K562 (cell line): ENCODE results near the gene LRRC7. TPM values are rescaled to one million over a fixed set of nuclear protein-coding genes. Genes with fewer than 3 reads are reported as not detected.

ENCODE experiments used
- ATAC-seq: fragments of 200-7000 bp; cut with Tn5 transposase; 3 replicates; pipeline ENCODE4 v1.9.1; 2020; ENCODE audit warnings: moderate library complexity
- BruUV-seq: library from RNA; stranded (reverse); fragments of 400-500 nt; replicated peaks from 2 replicates; lab custom pipeline; 2021; lab: Mats Ljungman, UMichigan
- CTCF ChIA-PET: fragments of 300-600 bp; formaldehyde crosslinking; extraction: SDS; loops from one replicate; lab custom pipeline; 2021; ENCODE audit warnings: low intra/inter-chr PET ratio; lab: Yijun Ruan, JAX
- POLR2A ChIA-PET: fragments of 300-600, 350-650 bp; sonication (Branson Sonifier 250); formaldehyde crosslinking; extraction: SDS; loops from one replicate; lab custom pipeline; 2021; ENCODE audit warnings: antibody characterized with exemption, inconsistent platforms; lab: Yijun Ruan, JAX
- DNase-seq, 4 experiments: peaks; one replicate each; pipeline versions ENCODE4 v3.0.0 to v3.0.0-alpha.2; 2011 to 2018; ENCODE audit warnings: low spot score in 3 of 4, mixed read lengths in 3 of 4; ENCODE audit errors: extremely low read depth in 1 of 4
- FAIRE-seq: peaks from 2 replicates; lab custom pipeline; 2011; peaks lifted over from hg19 to GRCh38; lab: Jason Lieb, UNC
- H2AFZ ChIP-seq: 2 replicates; pipeline ENCODE4 v1.6.0; 2011; ENCODE audit warnings: low read depth, low read length, control low read depth, inconsistent platforms
- H3K27ac ChIP-seq: fragments of 200-600 bp; 3 replicates; pipeline ENCODE4 v1.8.0; 2011; ENCODE audit warnings: low read depth, mild to moderate bottlenecking, control low read depth, inconsistent platforms, low read length, moderate library complexity, mixed read lengths; ENCODE audit errors: extremely low read depth
- H3K27me3 ChIP-seq, 2 experiments: fragments of 300-600 bp in 1 of 2; 2 replicates in 1 of 2; 3 replicates in 1 of 2; pipeline versions ENCODE4 v1.6.0 to v1.8.0; 2011; ENCODE audit warnings: inconsistent platforms in 2 of 2, low read length in 2 of 2, mild to moderate bottlenecking in 1 of 2, mixed read lengths in 1 of 2, moderate library complexity in 1 of 2; ENCODE audit not compliant: control insufficient read depth in 2 of 2, insufficient read depth in 2 of 2
- H3K36me3 ChIP-seq: fragments of 300-600 bp; 3 replicates; pipeline ENCODE4 v1.8.0; 2011; ENCODE audit warnings: mild to moderate bottlenecking, low read length, inconsistent platforms; ENCODE audit not compliant: control insufficient read depth, insufficient read depth
- H3K4me1 ChIP-seq, 2 experiments: fragments of 200-600 bp in 1 of 2; replicated peaks in 1 of 2; 2 replicates in 1 of 2; 3 replicates in 1 of 2; pipeline versions ENCODE4 v1.5.1 to v1.8.0; 2011; ENCODE audit warnings: inconsistent platforms in 2 of 2, low read length in 2 of 2, mild to moderate bottlenecking in 1 of 2, mixed read lengths in 1 of 2, moderate library complexity in 1 of 2; ENCODE audit not compliant: control insufficient read depth in 2 of 2, insufficient read depth in 2 of 2
- H3K4me2 ChIP-seq: 2 replicates; pipeline ENCODE4 v1.6.1; 2011; ENCODE audit warnings: low read length, control low read depth, inconsistent platforms, mixed read lengths; ENCODE audit not compliant: insufficient read depth
- H3K4me3 ChIP-seq: fragments of 200-600 bp; sonication (generic), shearing (Covaris generic); 2 replicates; pipeline ENCODE4 v1.5.1; 2016; ENCODE audit warnings: control low read depth, inconsistent platforms
- H3K79me2 ChIP-seq: fragments of 200-600 bp; 3 replicates; pipeline ENCODE4 v1.8.0; 2011; ENCODE audit warnings: low read length, inconsistent platforms; ENCODE audit not compliant: control insufficient read depth, insufficient read depth
- H3K9ac ChIP-seq, 2 experiments: 2 replicates each; pipeline versions ENCODE4 v1.6.0 to v1.6.1; 2011; ENCODE audit warnings: low read depth in 2 of 2, low read length in 2 of 2, control low read depth in 1 of 2, inconsistent platforms in 1 of 2, mild to moderate bottlenecking in 1 of 2, mixed read lengths in 1 of 2; ENCODE audit not compliant: insufficient read depth in 1 of 2
- H3K9me1 ChIP-seq: one replicate; pipeline ENCODE4 v1.6.0; 2011; ENCODE audit warnings: inconsistent platforms, mild to moderate bottlenecking, low read length, moderate library complexity; ENCODE audit not compliant: control insufficient read depth, insufficient read depth
- H3K9me3 ChIP-seq: replicated peaks from 2 replicates; pipeline ENCODE4 v1.5.1; 2011; ENCODE audit warnings: low read depth, low read length, inconsistent platforms; ENCODE audit not compliant: control insufficient read depth, insufficient read depth
- H4K20me1 ChIP-seq: replicated peaks from 2 replicates; pipeline ENCODE4 v1.6.1; 2011; ENCODE audit warnings: low read length, inconsistent platforms, mixed read lengths; ENCODE audit not compliant: control insufficient read depth, insufficient read depth
- CTCF ChIP-seq, 3 experiments: IDR thresholded peaks in 2 of 3; conservative IDR thresholded peaks in 1 of 3; 2 replicates each; pipeline ENCODE4 v1.5.1; 2011 to 2012; ENCODE audit warnings: low read length in 3 of 3, mild to moderate bottlenecking in 3 of 3, control low read depth in 2 of 3, improper control_type of control experiment in 1 of 3, inconsistent platforms in 1 of 3, low read depth in 1 of 3, mixed read lengths in 1 of 3, moderate library complexity in 1 of 3; ENCODE audit not compliant: insufficient read depth in 2 of 3
- ZBTB40 ChIP-seq, 2 experiments: fragments of 450-650 bp in 1 of 2; sonication (generic) in 1 of 2; formaldehyde crosslinking in 1 of 2; IDR thresholded peaks; 2 replicates each; pipeline versions ENCODE4 v1.7.1 to v1.9.0; 2016 to 2022; ENCODE audit warnings: inconsistent platforms in 1 of 2, mild to moderate bottlenecking in 1 of 2, missing genetic modification reagents in 1 of 2
- ZBTB7A ChIP-seq: IDR thresholded peaks from 2 replicates; pipeline ENCODE4 v1.6.1; 2011; ENCODE audit warnings: low read depth, mild to moderate bottlenecking, low read length, moderate library complexity, borderline replicate concordance; ENCODE audit not compliant: control insufficient read depth
- WGBS: fragments of 100-300 bp; shearing (Covaris generic); methylation state at CpG from one replicate; pipeline ENCODE4 v1.1.6; 2016; ENCODE audit warnings: low coverage, mixed read lengths; ENCODE audit not compliant: insufficient coverage; ENCODE audit errors: missing lambda C conversion rate; 5-methylcytosine and 5-hydroxymethylcytosine counted together
- in situ Hi-C: fragments of 300-500 bp; cut with MboI; formaldehyde crosslinking; loops from 4 replicates; pipeline ENCODE4 v1.15.0; 2018; ENCODE audit warnings: inconsistent platforms, mixed read lengths
- intact Hi-C: fragments of 100-400 bp; cut with micrococcal nuclease; formaldehyde crosslinking; loops from 2 replicates; pipeline ENCODE4 v1.14.2; 2022
- polyA plus RNA-seq, 8 experiments: library from polyadenylated mRNA; depleted of rRNA in 4 of 8; stranded (reverse) in 5 of 8; unstranded in 3 of 8; fragments of >200 nt; fragmentation: Nextera tagmentation in 2 of 8; fragmentation: Illumina TruSeq in 1 of 8; extraction: Ambion mirVana in 2 of 8; extraction: Trizol in 1 of 8; gene quantifications; 2 replicates each; pipeline versions ENCODE4 v1.2.1 to v1.2.3, GENCODE V29; 2011 to 2014; ENCODE audit warnings: inconsistent platforms in 1 of 8, missing spikeins in 1 of 8
- total RNA-seq, 7 experiments: library from RNA; depleted of rRNA in 6 of 7; stranded (reverse); fragments of >200 nt in 6 of 7; fragmentation: Illumina TruSeq in 2 of 7; extraction: Trizol in 2 of 7; gene quantifications; 2 replicates each; pipeline versions ENCODE4 v1.2.1 to v1.2.3, GENCODE V29; 2011 to 2021; ENCODE audit warnings: low replicate concordance in 1 of 7

LRRC7 gene
- total and polyA plus RNA-seq, 9 of the 15 experiments (the other 6 are each of a cell fraction or from before 2014, with no cell fraction given): 0.09 to 0.94 (median 0.49) TPM

- no peak overlapping the region for H3K9ac ChIP-seq
- no peaks in the 10 kb centered on the region for H3K9me1 ChIP-seq
- no peak overlapping the region for H3K4me2 ChIP-seq
- in situ Hi-C loops (no loop called here), intact Hi-C loops (no loop called here)
- H3K4me3 ChIP-seq: no peak overlapping the region
- no peaks in the 10 kb centered on the region for H3K79me2 ChIP-seq
- no peaks in the 10 kb centered on the region for H3K4me1 ChIP-seq
- H3K27ac ChIP-seq: no peak overlapping the region
- H3K36me3 ChIP-seq: no peaks in the 10 kb centered on the region
- no peak for ATAC-seq
- DNase-seq: peak in 1 of 4 experiments; percentile 4
- TF ChIP-seq ZBTB7A: no peak
- 0 out of 6 replicates have a peak, but pooled peaks of 1 of the 3 experiments have one; percentile 7 for TF ChIP-seq CTCF (IDR thresholded peaks at IDR 0.05 in 2 of 3, conservative IDR thresholded peaks at IDR 0.05 in 1 of 3; ENCODE audit: insufficient read depth in 2 of 3, low read depth in 1 of 3, low read length in 3 of 3)
- FAIRE-seq: no peak
- CTCF ChIA-PET: no interaction called here
- H2AFZ ChIP-seq: no peak overlapping the region
- H3K27me3 ChIP-seq: no peaks in the 10 kb centered on the region
- no peaks in the 10 kb centered on the region for H3K9me3 ChIP-seq
- no peaks in the 10 kb centered on the region for H4K20me1 ChIP-seq
- WGBS: 0% methylated on average over 4 of the region's 5 CpGs
- POLR2A ChIA-PET: no interaction called here
- BruUV-seq: no TSS peak
Observed at GRCh38 chr1:69787151-69787550, 219.4 kb downstream of the LRRC7 start.

- no peaks in the 10 kb centered on the region for H3K9me1 ChIP-seq
- no peaks in the 10 kb centered on the region for H3K79me2 ChIP-seq
- DNase-seq (no peak), ATAC-seq (no peak), FAIRE-seq (no peak)
- no peak overlapping the region for H3K27ac ChIP-seq
- CTCF ChIA-PET: no interaction called here
- no TSS peak for BruUV-seq
- H3K36me3 ChIP-seq: no peaks in the 10 kb centered on the region
- in situ Hi-C loops: no loop called here
- no peaks in the 10 kb centered on the region for H3K27me3 ChIP-seq
- no peak overlapping the region for H3K9ac ChIP-seq
- no peaks in the 10 kb centered on the region for H4K20me1 ChIP-seq
- no peaks in the 10 kb centered on the region for H3K4me1 ChIP-seq
- no peak overlapping the region for H2AFZ ChIP-seq
- intact Hi-C loops: no loop called here
- no peak overlapping the region for H3K4me3 ChIP-seq
- no peak overlapping the region for H3K4me2 ChIP-seq
- no peaks in the 10 kb centered on the region for H3K9me3 ChIP-seq
- 0% methylated on average over 1 of the region's 1 CpG for WGBS
- POLR2A ChIA-PET: no interaction called here
- TF ChIP-seq ZBTB40 (IDR thresholded peaks at IDR 0.05): no peak
- no peak for TF ChIP-seq ZBTB40 (CRISPR knock-in tag; IDR thresholded peaks at IDR 0.05)
Observed at GRCh38 chr1:69791311-69791710, 223.6 kb downstream of the LRRC7 start.
